ENCODE measurements around the gene MAP3K5. TPM values are rescaled to one million over a fixed set of nuclear protein-coding genes. Genes with fewer than 3 reads are reported as not detected.
A peak's percentile ranks its signal among the peaks of the same experiment; 100 is the strongest.

Gene MAP3K5
- total RNA-seq, 8 experiments from 2014 or later, result 0.58 to 6.6 (median 1.2) TPM

- H3K4me3 ChIP-seq, result no peak overlapping the region
- ATAC-seq (replicated peaks in 6 of 8), result no peak
- no peaks in the 10 kb centered on the region for H3K4me1 ChIP-seq (replicated peaks in 1 of 2)
- no peak overlapping the region for H3K27ac ChIP-seq
- in situ Hi-C loops (cut with MboI; ENCODE audit: low pct_unique_long_range_greater_than_20kb in 2 of 9, low sequenced_read_pairs in 9 of 9, unreplicated experiment in 9 of 9), result no loop called here
- WGBS, 10 experiments, result 33 to 100% (median 81%) methylated on average over 2 to 4 of the region's 4 CpGs
Observed at GRCh38 chr6:136750696-136751521, 41.4 kb downstream of the MAP3K5 start.

DNA sequence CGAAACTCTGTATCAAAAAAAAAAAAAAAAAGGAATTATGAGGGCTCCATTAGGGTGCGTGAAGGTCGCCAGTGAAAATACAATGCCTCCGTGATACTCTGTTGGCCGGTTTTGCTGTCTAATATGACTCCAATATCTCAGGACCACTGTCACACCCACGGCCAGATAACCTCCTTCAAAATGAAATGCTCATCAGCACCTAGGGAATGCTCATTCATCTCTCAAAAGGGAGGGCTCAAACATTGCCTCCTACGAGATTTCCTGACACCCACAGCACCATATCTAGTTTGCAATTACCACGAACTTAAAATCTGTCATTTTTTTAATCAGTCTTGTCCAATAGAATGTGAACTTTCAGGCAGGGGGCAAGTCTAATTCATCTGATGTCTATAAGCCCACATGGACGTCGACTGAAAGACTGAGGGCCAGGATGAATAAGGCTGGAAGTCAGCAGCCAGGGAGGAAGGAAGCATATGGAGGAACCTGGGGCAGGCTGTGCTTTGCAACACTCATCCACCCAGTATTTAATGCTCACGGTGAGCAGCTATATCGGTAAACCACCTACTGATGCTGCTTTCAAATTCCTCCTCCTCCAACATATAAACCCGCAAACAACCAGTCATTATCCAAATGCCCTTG, 42.8 kb downstream of the MAP3K5 start:
- no peaks in the 10 kb centered on the region for H3K4me1 ChIP-seq (replicated peaks in 1 of 2)
- no peak overlapping the region for H3K4me3 ChIP-seq
- H3K27ac ChIP-seq, result no peak overlapping the region
- WGBS, 10 experiments, result 60 to 100% (median 85%) methylated on average over 1 to 12 of the region's 13 CpGs; no CpG with 5 or more reads in 1 of the 10 experiments
- no peak for ATAC-seq (replicated peaks in 6 of 8)
- in situ Hi-C loops (cut with MboI; ENCODE audit: low pct_unique_long_range_greater_than_20kb in 2 of 9, low sequenced_read_pairs in 9 of 9, unreplicated experiment in 9 of 9), result no loop called here

- no peak overlapping the region for H3K27ac ChIP-seq
- WGBS, 10 experiments, result 80 to 100% (median 100%) methylated on average over 1 of the region's 1 CpG; no CpG with 5 or more reads in 4 of the 10 experiments
- ATAC-seq (replicated peaks in 6 of 8), result no peak
- H3K4me1 ChIP-seq (replicated peaks in 1 of 2), result no peaks in the 10 kb centered on the region
- H3K4me3 ChIP-seq, result no peak overlapping the region
- in situ Hi-C loops (cut with MboI; ENCODE audit: low pct_unique_long_range_greater_than_20kb in 2 of 9, low sequenced_read_pairs in 9 of 9, unreplicated experiment in 9 of 9), result no loop called here
Observed at GRCh38 chr6:136747507-136747906, 44.8 kb downstream of the MAP3K5 start.

GRCh38 chr6:136745300-136745699, 47.0 kb downstream of the MAP3K5 start:
- WGBS, 10 experiments, result 34 to 80% (median 67%) methylated on average over 3 to 6 of the region's 6 CpGs; no CpG with 5 or more reads in 1 of the 10 experiments

GRCh38 chr6:136744889-136745288, 47.4 kb downstream of the MAP3K5 start:
- H3K4me3 ChIP-seq, result no peak overlapping the region
- no peak for ATAC-seq (replicated peaks in 6 of 8)
- in situ Hi-C loops (cut with MboI; ENCODE audit: low pct_unique_long_range_greater_than_20kb in 2 of 9, low sequenced_read_pairs in 9 of 9, unreplicated experiment in 9 of 9), result no loop called here
- no peak overlapping the region for H3K27ac ChIP-seq
- no peaks in the 10 kb centered on the region for H3K4me1 ChIP-seq (replicated peaks in 1 of 2)
- 23 to 98% (median 90%) methylated on average over 1 to 5 of the region's 5 CpGs; no CpG with 5 or more reads in 1 of the 10 experiments for WGBS, 10 experiments

More at GRCh38 chr6:136745300-136745699, 47.0 kb downstream of the MAP3K5 start:
- Histone ChIP-seq H3K4me3 (no peak overlapping the region), H3K4me1 (replicated peaks in 1 of 2) (no peaks in the 10 kb centered on the region), H3K27ac (no peak overlapping the region)
- no peak for ATAC-seq (replicated peaks in 6 of 8)
- in situ Hi-C loops (cut with MboI; ENCODE audit: low pct_unique_long_range_greater_than_20kb in 2 of 9, low sequenced_read_pairs in 9 of 9, unreplicated experiment in 9 of 9), result no loop called here

GRCh38 chr6:136742125-136742524, 50.2 kb downstream of the MAP3K5 start:
- in situ Hi-C loops (cut with MboI; ENCODE audit: low pct_unique_long_range_greater_than_20kb in 2 of 9, low sequenced_read_pairs in 9 of 9, unreplicated experiment in 9 of 9), result no loop called here
- Histone ChIP-seq H3K4me1 (replicated peaks in 1 of 2) (peaks cover 0 to 5% of the 10 kb centered on the region in 2 donors), H3K27ac (no peak overlapping the region), H3K4me3 (no peak overlapping the region)
- WGBS, 10 experiments, result 43 to 96% (median 88%) methylated on average over 1 to 2 of the region's 2 CpGs; no CpG with 5 or more reads in 1 of the 10 experiments
- ATAC-seq (replicated peaks in 6 of 8), result no peak

DNA sequence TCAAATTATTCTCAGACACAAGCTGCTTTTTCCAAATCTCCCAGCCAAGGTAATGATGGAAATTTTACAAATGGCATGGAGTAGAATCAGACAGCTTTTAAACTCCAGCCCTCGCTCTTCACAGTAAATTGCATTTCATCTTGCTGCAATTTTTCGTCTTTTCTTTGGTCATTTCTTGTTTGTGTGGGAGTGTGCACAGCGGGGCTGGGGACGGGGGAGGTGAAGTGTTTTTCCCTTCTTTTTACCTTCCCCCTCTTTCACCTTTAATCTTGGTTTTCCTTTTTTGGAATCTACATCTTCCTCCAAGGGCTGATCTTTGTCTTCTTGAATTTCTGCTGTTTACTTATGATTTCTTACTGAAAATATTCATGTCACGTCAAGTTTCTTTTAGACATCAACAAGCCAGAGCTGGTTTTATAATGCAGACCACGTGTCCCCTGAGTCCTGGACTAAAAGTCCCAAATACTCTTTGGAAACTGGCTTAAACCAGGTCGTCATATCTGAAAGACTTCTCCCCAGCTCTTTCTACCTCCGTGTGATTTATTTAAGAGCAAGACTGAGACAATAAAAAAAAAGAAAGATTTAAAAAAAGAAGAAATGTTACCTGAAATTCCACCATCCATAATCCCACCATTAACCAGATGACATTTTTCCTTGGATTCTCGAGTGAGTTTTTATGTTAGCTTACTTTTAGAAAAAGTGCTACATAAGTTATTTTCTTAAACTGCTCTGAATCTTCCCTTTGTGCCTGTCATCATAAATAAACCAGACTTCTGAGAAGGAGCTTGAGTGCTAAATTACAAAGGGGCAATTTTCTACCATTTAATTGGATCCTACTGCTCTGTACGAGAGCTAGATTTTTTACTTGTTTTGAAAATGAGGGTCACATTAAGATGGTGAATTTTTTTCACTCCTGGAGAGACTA, 52.0 kb downstream of the MAP3K5 start:
- in situ Hi-C loops (cut with MboI; ENCODE audit: low pct_unique_long_range_greater_than_20kb in 2 of 9, low sequenced_read_pairs in 9 of 9, unreplicated experiment in 9 of 9), result no loop called here
- peaks cover 0 to 5% of the 10 kb centered on the region in 2 donors for H3K4me1 ChIP-seq (replicated peaks in 1 of 2)
- ATAC-seq (replicated peaks in 6 of 8), result no peak

GRCh38 chr6:136739501-136739900, 52.8 kb downstream of the MAP3K5 start:
- H3K4me1 ChIP-seq (replicated peaks in 1 of 2), result peaks cover 0 to 5% of the 10 kb centered on the region in 2 donors
- in situ Hi-C loops (cut with MboI; ENCODE audit: low pct_unique_long_range_greater_than_20kb in 2 of 9, low sequenced_read_pairs in 9 of 9, unreplicated experiment in 9 of 9), result no loop called here
- no peak for ATAC-seq (replicated peaks in 6 of 8)
- 83 to 100% (median 100%) methylated on average over 1 to 3 of the region's 3 CpGs; no CpG with 5 or more reads in 3 of the 10 experiments for WGBS, 10 experiments
- H3K4me3 ChIP-seq, result no peak overlapping the region
- no peak overlapping the region for H3K27ac ChIP-seq

More for the DNA sequence above, 52.0 kb downstream of the MAP3K5 start:
- Histone ChIP-seq H3K4me3 (no peak overlapping the region), H3K27ac (no peak overlapping the region)
- 33 to 96% (median 78%) methylated on average over 3 to 10 of the region's 10 CpGs for WGBS, 10 experiments

GRCh38 chr6:136739071-136739470, 53.2 kb downstream of the MAP3K5 start:
- H3K27ac ChIP-seq, result no peak overlapping the region
- H3K4me3 ChIP-seq, result no peak overlapping the region
- no peak for ATAC-seq (replicated peaks in 6 of 8)
- in situ Hi-C loops (cut with MboI; ENCODE audit: low pct_unique_long_range_greater_than_20kb in 2 of 9, low sequenced_read_pairs in 9 of 9, unreplicated experiment in 9 of 9), result no loop called here
- WGBS, 10 experiments, result 83 to 100% (median 91%) methylated on average over 1 to 4 of the region's 4 CpGs; no CpG with 5 or more reads in 5 of the 10 experiments
- H3K4me1 ChIP-seq (replicated peaks in 1 of 2), result peaks cover 0 to 5% of the 10 kb centered on the region in 2 donors

- ATAC-seq (replicated peaks in 6 of 8), result no peak
- in situ Hi-C loops (cut with MboI; ENCODE audit: low pct_unique_long_range_greater_than_20kb in 2 of 9, low sequenced_read_pairs in 9 of 9, unreplicated experiment in 9 of 9), result no loop called here
- Histone ChIP-seq H3K4me1 (replicated peaks in 1 of 2) (peaks cover 0 to 5% of the 10 kb centered on the region in 2 donors), H3K27ac (no peak overlapping the region), H3K4me3 (no peak overlapping the region)
- 60 to 100% (median 89%) methylated on average over 2 to 5 of the region's 6 CpGs; no CpG with 5 or more reads in 5 of the 10 experiments for WGBS, 10 experiments
Observed at GRCh38 chr6:136738692-136739057, 53.6 kb downstream of the MAP3K5 start.

DNA sequence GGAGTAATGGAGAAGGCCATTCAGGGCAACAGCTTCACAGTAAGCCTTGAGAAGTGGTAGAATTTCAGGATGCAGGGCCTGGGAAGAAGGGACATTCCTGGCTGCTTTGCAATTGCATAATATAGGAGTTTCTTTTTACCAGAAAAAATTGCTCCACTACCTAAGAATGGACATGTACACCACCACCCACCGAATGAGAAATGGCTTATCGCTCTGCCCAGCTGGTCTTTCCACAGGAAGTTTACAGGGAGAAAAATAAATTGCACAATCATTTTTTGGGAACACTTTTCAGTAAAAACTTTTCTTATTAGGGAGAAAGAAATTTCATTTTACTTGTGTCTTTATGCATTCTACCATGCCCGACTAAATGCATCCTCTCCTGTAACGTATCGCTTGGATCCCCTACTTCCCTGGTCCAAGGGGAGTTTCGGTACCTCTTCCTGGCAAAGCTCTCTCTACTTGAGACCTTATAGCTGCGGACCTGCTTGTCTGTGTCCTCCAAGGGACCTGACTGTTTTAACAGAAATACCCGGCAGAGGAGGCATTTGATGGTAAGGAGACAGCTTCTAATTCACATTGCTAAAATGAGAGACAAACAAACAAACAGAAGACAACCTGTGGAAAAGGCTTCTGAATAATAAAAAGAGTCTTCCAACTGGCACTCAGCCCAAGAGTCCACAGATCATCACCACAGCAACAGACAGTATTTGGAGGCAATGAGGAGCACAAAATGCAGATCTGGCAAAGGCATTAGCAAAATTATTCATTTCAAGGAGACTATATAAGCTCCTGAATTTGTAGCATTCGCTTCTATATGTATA, 54.2 kb downstream of the MAP3K5 start:
- in situ Hi-C loops (cut with MboI; ENCODE audit: low pct_unique_long_range_greater_than_20kb in 2 of 9, low sequenced_read_pairs in 9 of 9, unreplicated experiment in 9 of 9), result no loop called here
- no peak overlapping the region for H3K27ac ChIP-seq
- H3K4me3 ChIP-seq, result no peak overlapping the region
- peak in 4 of 8 experiments; percentile 62 to 83 (median 74) for ATAC-seq (replicated peaks in 6 of 8)
- WGBS, 10 experiments, result 45 to 100% (median 93%) methylated on average over 1 to 9 of the region's 9 CpGs; no CpG with 5 or more reads in 1 of the 10 experiments
- H3K4me1 ChIP-seq (replicated peaks in 1 of 2), result peaks cover 0 to 5% of the 10 kb centered on the region in 2 donors

DNA sequence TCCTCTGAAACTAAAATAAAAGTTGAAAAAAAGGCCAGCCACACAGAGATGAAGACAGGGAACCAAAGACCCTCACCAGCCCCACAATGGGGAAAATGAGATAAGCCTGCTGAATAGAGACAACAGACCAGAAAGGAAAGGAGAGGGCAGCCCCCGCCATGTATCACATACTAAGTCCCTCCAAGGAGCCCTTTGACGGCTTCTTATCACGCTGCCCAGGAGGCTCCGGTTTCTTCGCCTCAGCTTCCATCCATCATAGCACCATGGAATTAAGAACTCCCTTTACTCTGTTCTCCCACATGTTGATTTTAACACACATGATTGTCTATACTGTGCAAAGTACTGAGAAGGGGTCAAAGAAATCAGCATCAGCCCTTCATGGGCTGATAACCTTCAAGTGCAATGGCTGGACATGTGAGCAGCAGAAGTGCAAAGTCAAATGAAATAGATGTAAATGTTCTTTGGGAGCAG, 54.9 kb downstream of the MAP3K5 start:
- H3K4me1 ChIP-seq (replicated peaks in 1 of 2), result peaks cover 0 to 5% of the 10 kb centered on the region in 2 donors
- no peak overlapping the region for H3K4me3 ChIP-seq
- ATAC-seq (replicated peaks in 6 of 8), result no peak
- in situ Hi-C loops (cut with MboI; ENCODE audit: low pct_unique_long_range_greater_than_20kb in 2 of 9, low sequenced_read_pairs in 9 of 9, unreplicated experiment in 9 of 9), result no loop called here
- H3K27ac ChIP-seq, result no peak overlapping the region
- 90 to 100% (median 94%) methylated on average over 2 to 5 of the region's 5 CpGs; no CpG with 5 or more reads in 4 of the 10 experiments for WGBS, 10 experiments
